BLaER1 (cell line): ENCODE data around the gene ATP4A.
A peak's percentile ranks its signal among the peaks of the same experiment; 100 is the strongest.

Source experiments
- H3K27ac ChIP-seq: shearing (Covaris generic); formaldehyde crosslinking; 2 replicates; pipeline ENCODE4 v1.8.1; 2022
- H3K27me3 ChIP-seq: shearing (Covaris generic); formaldehyde crosslinking; 2 replicates; pipeline ENCODE4 v1.8.1; 2022
- H3K36me3 ChIP-seq: shearing (Covaris generic); formaldehyde crosslinking; 2 replicates; pipeline ENCODE4 v1.8.1; 2022
- H3K4me1 ChIP-seq: shearing (Covaris generic); formaldehyde crosslinking; 2 replicates; pipeline ENCODE4 v1.8.1; 2022
- H3K4me2 ChIP-seq: shearing (Covaris generic); formaldehyde crosslinking; 2 replicates; pipeline ENCODE4 v1.8.1; 2022
- H3K4me3 ChIP-seq: shearing (Covaris generic); formaldehyde crosslinking; 2 replicates; pipeline ENCODE4 v1.8.1; 2022
- H3K9ac ChIP-seq: shearing (Covaris generic); formaldehyde crosslinking; 2 replicates; pipeline ENCODE4 v1.8.1; 2022
- H3K9me3 ChIP-seq: shearing (Covaris generic); formaldehyde crosslinking; 2 replicates; pipeline ENCODE4 v1.8.1; 2022
- H4K20me1 ChIP-seq: shearing (Covaris generic); formaldehyde crosslinking; 2 replicates; pipeline ENCODE4 v1.8.1; 2022
- Cebpa-rat ChIP-seq: shearing (Covaris generic); IDR thresholded peaks from 2 replicates; pipeline ENCODE4 v1.8.1; 2022

Gene ATP4A

DNA sequence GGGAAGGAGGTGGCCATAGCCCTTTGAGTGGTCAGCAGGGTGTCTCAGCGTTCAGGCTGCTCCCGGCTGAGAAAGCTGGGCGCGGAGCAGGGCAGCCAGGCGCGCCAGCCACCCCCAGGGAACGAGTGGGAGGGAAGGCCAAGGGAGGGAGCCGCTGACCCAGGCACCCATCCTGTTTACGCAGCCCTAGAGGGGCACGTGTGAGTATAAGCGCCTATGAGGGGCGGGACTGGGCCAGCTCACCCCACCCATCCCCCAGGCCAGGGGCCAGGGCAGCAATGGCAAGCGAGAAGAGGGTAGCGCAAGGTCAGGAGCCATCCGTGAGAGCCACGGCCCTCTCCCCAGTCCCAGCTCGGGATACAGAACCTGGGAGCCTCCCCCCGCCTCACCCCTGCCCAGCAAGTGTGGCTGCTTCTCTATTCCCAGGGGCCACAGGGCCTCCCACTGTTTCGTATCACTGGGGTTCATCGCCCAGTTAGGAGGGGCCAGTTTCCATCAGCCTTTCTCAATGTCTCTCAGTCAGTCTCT lies 49.1 kb downstream of the ATP4A start:
- Histone ChIP-seq H3K9ac (no peak overlapping the region), H3K9me3 (no peaks in the 10 kb centered on the region), H3K4me2 (no peak overlapping the region), H3K4me3 (no peak overlapping the region), H3K4me1 (peaks cover 17% of the 10 kb centered on the region), H3K36me3 (no peaks in the 10 kb centered on the region), H3K27me3 (peaks cover 23% of the 10 kb centered on the region), H3K27ac (no peak overlapping the region), H4K20me1 (no peaks in the 10 kb centered on the region; the same call in 1 of the 2 replicates)
- no peak for TF ChIP-seq Cebpa-rat

DNA sequence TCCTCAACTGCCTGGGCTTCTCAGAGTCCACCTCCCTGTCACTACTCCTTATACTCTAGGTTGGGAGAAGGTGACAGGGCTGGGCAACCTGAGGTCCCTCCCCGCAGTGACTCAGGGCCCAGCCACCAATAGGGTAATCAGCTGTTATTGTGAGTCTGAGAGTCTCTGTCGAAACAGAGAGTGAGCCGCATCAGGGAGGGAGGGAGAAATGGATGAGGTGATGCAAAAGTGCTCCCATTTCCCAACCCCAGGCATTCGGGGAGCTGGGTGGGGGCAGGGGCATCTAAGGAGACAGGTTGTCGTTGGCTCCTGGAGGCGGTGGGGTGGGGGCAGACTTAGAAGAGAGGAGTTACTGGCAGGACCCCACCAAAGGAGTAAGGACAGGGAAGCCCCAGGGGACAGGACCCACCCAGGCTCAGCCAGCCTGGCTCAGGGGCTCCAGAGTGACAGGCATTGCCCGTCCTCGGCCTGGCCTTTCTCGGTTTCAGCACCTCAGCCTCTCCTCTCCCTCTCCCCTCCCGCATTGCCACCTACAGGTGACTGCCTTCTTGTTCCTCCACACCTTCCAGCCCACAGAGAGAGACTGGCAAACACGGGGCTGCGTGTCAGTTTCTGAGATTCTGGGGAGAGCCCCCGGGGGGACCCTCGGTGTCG lies 49.7 kb downstream of the ATP4A start, which contains the start of gene DMKN:
Gene DMKN, minus strand, starts transcription at position 22 of the 654 bp plus-strand sequence. CDS start 174 bp downstream, outside the sequence.
- H3K36me3 ChIP-seq: no peaks in the 10 kb centered on the region
- H3K27me3 ChIP-seq: peaks cover 29% of the 10 kb centered on the region
- no peaks in the 10 kb centered on the region for H3K9me3 ChIP-seq
- no peak within 1 kb of the TSS for H3K9ac ChIP-seq
- H3K27ac ChIP-seq: no peak within 1 kb of the TSS
- peaks cover 17% of the 10 kb centered on the region for H3K4me1 ChIP-seq
- no peak within 1 kb of the TSS for H3K4me3 ChIP-seq
- H4K20me1 ChIP-seq: no peaks in the 10 kb centered on the region; the same call in 1 of the 2 replicates
- TF ChIP-seq Cebpa-rat: no peak
- no peak within 1 kb of the TSS for H3K4me2 ChIP-seq

DNA sequence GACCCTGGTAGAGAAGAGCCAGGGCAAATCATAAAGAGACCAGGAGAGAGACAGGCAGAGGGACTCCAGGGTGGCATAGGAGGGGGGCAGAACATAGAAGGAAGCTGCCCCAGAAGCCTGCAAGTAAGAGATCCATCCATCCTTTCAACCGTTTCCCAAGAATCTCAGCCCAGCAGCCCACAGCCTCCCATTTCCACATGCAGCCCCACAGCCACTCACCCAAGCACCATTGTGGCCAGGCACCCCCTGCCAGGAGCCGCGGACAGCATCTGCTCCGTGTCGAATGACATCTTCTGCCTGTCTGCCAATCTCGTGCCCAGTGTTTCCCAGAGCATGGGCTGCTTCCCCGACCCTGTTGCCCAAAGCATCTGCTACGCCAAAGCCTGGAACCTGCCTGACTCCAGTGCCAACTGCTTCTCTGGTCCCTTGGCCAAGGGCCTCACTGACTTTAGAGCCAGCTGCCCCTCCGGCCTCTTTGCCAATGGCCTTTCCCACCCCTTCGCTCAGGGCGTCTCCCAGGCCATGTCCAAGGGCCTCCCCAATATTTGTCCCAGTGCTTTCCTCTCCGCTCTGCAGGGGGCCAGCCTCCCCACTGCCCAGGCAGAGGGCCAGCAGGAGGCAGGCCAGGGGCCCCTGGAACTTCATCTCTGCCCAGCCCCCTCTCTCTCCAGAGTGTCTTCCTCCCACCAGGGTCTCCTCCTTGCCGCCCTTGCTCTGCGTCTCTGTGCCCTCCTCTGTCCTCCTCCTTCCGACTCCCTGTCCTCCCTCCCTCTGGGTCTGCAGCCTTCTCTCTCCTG lies 50.4 kb downstream of the ATP4A start:
- Histone ChIP-seq H3K27me3 (peaks cover 36% of the 10 kb centered on the region), H3K4me1 (peaks cover 17% of the 10 kb centered on the region), H3K4me3 (no peak overlapping the region), H3K9me3 (no peaks in the 10 kb centered on the region), H3K36me3 (no peaks in the 10 kb centered on the region), H4K20me1 (no peaks in the 10 kb centered on the region; the same call in 1 of the 2 replicates), H3K27ac (no peak overlapping the region), H3K4me2 (no peak overlapping the region), H3K9ac (no peak overlapping the region)
- TF ChIP-seq Cebpa-rat: no peak

DNA sequence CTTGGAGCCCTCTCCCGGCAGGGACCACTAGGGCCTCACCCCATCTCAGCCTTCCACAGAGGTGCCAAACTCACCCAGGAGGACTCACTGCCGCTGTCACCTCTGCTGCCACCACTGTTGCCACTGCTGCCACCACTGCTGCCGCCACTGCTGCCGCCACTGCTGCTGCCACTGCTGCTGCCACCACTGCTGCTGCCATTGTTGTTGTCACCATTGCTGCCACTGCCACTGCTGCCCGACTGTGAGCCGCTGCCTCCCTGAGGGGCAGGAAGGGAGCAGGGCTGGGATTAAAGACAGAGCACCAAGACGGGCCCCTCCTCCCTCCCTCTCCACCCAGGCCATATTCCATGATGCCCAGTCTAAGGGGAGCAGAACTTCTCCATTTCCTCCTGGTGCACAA lies 52.1 kb downstream of the ATP4A start:
- Histone ChIP-seq H3K4me3 (no peak overlapping the region), H3K27me3 (peaks cover 52% of the 10 kb centered on the region)
- TF ChIP-seq Cebpa-rat: no peak

DNA sequence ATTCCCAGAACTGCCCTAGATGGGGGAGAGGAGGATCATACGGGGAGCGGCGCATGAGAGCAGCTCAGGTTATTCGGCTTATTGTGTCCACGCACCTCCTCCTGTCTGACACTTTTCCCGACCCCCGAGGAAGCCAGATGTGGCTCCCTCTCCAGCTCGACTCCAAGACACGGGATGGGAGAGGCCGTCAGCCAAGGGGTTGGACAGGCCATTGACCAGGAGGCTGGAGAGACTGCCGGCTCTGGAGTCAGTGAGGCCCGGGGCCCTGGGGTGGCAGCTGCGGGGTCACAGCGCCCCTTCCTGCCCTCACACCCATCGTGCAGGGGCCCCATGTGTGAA lies 52.9 kb downstream of the ATP4A start:
- Histone ChIP-seq H3K9me3 (no peaks in the 10 kb centered on the region), H3K4me3 (no peak overlapping the region), H3K27ac (no peak overlapping the region), H3K36me3 (no peaks in the 10 kb centered on the region), H3K4me2 (peak overlapping the region; percentile 46), H3K9ac (no peak overlapping the region), H3K27me3 (peaks cover 59% of the 10 kb centered on the region), H3K4me1 (peaks cover 17% of the 10 kb centered on the region), H4K20me1 (no peaks in the 10 kb centered on the region; the same call in 1 of the 2 replicates)
- TF ChIP-seq Cebpa-rat: no peak

More for the DNA sequence above, 52.1 kb downstream of the ATP4A start:
- H3K4me2 ChIP-seq: no peak overlapping the region
- H3K9ac ChIP-seq: no peak overlapping the region
- no peaks in the 10 kb centered on the region; the same call in 1 of the 2 replicates for H4K20me1 ChIP-seq
- no peaks in the 10 kb centered on the region for H3K9me3 ChIP-seq
- H3K4me1 ChIP-seq: peaks cover 17% of the 10 kb centered on the region
- H3K27ac ChIP-seq: no peak overlapping the region
- H3K36me3 ChIP-seq: no peaks in the 10 kb centered on the region

DNA sequence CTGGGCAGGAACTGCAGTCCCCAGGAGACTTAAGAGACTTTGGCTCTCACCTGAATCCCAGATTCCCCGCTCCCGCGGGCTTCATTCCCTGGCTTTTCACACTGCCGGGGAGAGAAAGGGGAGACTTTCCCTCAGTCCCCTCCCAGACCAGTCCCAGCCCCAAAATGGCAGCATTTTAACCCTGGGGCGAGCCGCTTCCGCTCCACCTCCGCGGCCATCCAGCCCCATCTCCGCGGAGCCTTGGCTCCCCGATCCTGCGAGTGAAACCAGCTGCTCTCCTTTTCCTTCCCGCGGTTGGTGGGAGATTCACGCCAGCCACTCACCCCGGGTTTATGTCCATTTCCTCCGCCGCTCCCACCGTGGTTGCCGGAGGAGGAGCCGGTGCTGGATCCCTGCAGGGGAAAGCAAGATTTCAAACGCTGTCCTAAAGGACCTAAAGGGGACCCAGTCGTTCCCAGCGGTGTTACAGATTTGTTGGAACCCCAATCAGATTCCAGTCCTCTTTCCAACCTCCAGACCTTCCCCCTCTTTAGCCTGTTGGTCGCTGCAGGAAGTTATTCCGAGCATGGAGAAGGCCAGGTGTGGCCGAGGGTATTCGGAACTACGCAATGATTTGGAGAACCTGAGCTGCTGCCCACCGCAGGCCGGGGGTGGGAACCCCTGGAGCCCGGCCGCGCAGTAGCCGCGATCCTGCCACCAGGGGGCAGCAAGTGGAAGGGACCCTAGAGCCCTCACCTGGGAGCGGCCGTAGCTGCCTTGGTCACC lies 53.4 kb downstream of the ATP4A start:
- Histone ChIP-seq H3K36me3 (no peaks in the 10 kb centered on the region), H3K4me2 (peak overlapping the region; percentile 46), H3K9me3 (no peaks in the 10 kb centered on the region), H3K4me1 (peaks cover 17% of the 10 kb centered on the region), H3K4me3 (no peak overlapping the region), H4K20me1 (no peaks in the 10 kb centered on the region; the same call in 1 of the 2 replicates), H3K9ac (no peak overlapping the region), H3K27me3 (peaks cover 62% of the 10 kb centered on the region), H3K27ac (no peak overlapping the region)
- TF ChIP-seq Cebpa-rat: no peak

DNA sequence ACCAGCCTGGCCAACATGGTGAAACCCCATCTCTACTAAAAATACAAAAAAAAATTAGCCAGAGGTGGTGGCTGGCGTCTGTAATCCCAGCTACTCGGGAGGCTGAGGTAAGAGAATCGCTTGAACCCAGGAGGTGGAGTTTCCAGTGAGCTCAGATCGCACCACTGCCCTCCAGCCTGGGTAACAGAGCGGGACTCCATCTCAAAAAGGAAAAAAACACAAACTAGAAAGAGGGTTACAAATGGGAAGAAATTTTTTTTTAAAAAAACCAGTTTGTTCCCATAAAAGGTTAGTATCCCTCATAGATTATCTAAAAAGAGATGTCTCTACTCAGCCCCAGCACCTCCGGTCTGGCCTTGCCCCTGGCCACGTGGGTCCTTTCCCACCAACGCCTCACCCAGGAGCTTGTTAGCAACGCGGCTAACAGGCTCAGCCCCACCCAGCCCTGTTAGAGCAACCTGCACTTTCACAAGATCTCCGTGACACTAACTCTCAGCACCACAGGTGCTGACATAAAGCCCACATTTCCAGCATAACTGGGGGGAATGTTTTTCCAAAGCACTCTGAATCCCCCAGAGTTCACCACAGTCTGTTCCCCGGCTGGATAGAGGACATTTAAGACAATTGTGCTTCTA lies 54.3 kb downstream of the ATP4A start:
- no peak overlapping the region for H3K4me3 ChIP-seq
- H3K36me3 ChIP-seq: no peaks in the 10 kb centered on the region
- H3K27me3 ChIP-seq: peaks cover 62% of the 10 kb centered on the region
- H3K4me1 ChIP-seq: peaks cover 13% of the 10 kb centered on the region
- no peaks in the 10 kb centered on the region for H3K9me3 ChIP-seq
- peak overlapping the region; percentile 46; the same call in 1 of the 2 replicates for H3K4me2 ChIP-seq
- H4K20me1 ChIP-seq: no peaks in the 10 kb centered on the region; the same call in 1 of the 2 replicates
- H3K27ac ChIP-seq: no peak overlapping the region
- no peak for TF ChIP-seq Cebpa-rat
- H3K9ac ChIP-seq: no peak overlapping the region

DNA sequence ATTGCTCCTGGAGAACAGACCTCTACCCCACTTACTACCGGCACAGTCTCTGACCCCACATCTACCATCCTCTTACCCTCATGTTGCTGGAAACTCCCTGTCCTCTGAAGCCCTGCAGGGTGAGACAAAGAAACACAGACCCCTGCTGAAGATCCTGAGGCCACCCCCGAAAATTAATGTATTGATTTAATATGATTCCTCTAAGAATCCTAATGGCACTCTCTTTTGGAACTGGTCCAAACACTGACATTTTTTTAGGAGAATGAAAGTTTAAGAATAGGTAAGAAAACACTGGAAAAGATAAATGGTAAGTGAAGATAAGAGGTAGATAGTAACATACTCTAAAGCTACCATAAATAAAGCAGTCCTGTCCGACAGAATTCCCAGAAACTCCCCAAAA lies 55.3 kb downstream of the ATP4A start:
- Histone ChIP-seq H3K4me2 (no peak overlapping the region), H4K20me1 (no peaks in the 10 kb centered on the region), H3K9me3 (no peaks in the 10 kb centered on the region), H3K4me1 (peaks cover 11% of the 10 kb centered on the region), H3K27me3 (peaks cover 62% of the 10 kb centered on the region), H3K27ac (no peak overlapping the region), H3K36me3 (no peaks in the 10 kb centered on the region), H3K9ac (no peak overlapping the region), H3K4me3 (no peak overlapping the region)
- TF ChIP-seq Cebpa-rat: no peak

DNA sequence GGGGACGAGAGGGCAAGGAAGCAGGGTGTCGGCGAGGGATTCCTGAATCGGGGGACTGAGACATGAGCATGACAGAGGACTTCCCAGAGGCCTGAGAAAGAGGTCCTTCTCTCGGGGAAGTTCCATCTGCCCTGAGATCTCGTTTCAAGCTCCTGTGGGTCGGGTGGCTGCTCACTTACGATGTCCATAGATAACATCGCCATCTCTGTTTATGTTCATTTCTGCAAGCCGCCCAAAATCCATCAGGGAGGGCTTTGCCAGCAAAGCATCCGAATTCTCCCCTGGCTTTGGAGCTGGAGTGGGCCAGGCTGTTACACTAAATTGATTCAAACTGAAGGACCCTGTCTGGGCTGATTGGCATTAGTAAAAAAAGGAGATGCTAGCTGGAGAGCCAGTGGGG lies 55.9 kb downstream of the ATP4A start:
- Histone ChIP-seq H3K9me3 (no peaks in the 10 kb centered on the region), H3K4me1 (peaks cover 15% of the 10 kb centered on the region), H4K20me1 (no peaks in the 10 kb centered on the region), H3K4me2 (no peak overlapping the region), H3K4me3 (no peak overlapping the region), H3K36me3 (no peaks in the 10 kb centered on the region), H3K27ac (no peak overlapping the region), H3K27me3 (peaks cover 62% of the 10 kb centered on the region), H3K9ac (no peak overlapping the region)
- no peak for TF ChIP-seq Cebpa-rat
